ENCODE measurements around the gene SSC5D.
A peak's percentile ranks its signal among the peaks of the same experiment; 100 is the strongest.

SSC5D gene

DNA sequence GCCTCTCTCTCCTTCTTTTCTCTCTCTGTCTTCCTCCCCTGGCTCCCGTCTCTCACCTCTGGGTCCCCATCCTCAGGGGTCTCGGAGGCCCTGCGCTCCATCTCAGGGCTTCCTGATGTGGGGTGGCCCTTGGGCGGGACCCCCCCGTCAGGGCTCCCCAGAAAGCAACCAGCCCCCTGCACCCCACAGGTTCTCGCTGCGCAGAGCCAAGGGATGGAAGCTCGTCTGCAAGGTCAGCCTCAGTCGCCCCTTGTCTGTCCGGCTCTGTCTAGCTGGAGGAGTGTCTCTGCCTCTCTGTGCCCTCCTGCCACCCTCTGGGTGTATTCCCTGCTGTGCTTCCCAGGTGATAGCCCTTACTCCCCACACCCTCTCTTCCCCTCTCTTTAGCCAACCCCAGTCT is 57.2 kb downstream of the SSC5D start, which contains the start of gene SBK3:
SBK3 (minus strand) TSS at position 101 of the 400 bp plus-strand sequence; CDS start at position 101, 0 bp downstream.
- H3K4me3 ChIP-seq (replicated peaks in 1 of 2; ENCODE audit: low read depth in 2 of 2, low read length in 2 of 2) = no peak within 1 kb of the TSS
- TF ChIP-seq, protein P1, sequence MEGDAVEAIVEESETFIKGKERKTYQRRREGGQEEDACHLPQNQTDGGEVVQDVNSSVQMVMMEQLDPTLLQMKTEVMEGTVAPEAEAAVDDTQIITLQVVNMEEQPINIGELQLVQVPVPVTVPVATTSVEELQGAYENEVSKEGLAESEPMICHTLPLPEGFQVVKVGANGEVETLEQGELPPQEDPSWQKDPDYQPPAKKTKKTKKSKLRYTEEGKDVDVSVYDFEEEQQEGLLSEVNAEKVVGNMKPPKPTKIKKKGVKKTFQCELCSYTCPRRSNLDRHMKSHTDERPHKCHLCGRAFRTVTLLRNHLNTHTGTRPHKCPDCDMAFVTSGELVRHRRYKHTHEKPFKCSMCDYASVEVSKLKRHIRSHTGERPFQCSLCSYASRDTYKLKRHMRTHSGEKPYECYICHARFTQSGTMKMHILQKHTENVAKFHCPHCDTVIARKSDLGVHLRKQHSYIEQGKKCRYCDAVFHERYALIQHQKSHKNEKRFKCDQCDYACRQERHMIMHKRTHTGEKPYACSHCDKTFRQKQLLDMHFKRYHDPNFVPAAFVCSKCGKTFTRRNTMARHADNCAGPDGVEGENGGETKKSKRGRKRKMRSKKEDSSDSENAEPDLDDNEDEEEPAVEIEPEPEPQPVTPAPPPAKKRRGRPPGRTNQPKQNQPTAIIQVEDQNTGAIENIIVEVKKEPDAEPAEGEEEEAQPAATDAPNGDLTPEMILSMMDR (IDR thresholded peaks at IDR 0.05; ENCODE audit: low read depth, low read length) = no peak

GRCh38 chr19:55546011-55546410 is 57.8 kb downstream of the SSC5D start:
- no peak overlapping the region for H3K4me3 ChIP-seq (replicated peaks in 1 of 2; ENCODE audit: low read depth in 2 of 2, low read length in 2 of 2)
- TF ChIP-seq, protein P1 (IDR thresholded peaks at IDR 0.05; ENCODE audit: low read depth, low read length) = no peak
- no peak for DNase-seq (ENCODE audit: low read depth in 2 of 2)

More for the DNA sequence above, 57.2 kb downstream of the SSC5D start, which contains the start of gene SBK3:
- no peak for DNase-seq (ENCODE audit: low read depth in 2 of 2)

GRCh38 chr19:55546822-55547614 is 58.8 kb downstream of the SSC5D start:
- TF ChIP-seq, protein P1 (IDR thresholded peaks at IDR 0.05; ENCODE audit: low read depth, low read length) = no peak
- peak; percentile 81 to 87 for DNase-seq (ENCODE audit: low read depth in 2 of 2)

GRCh38 chr19:55549500-55550320 is 61.5 kb downstream of the SSC5D start:
- TF ChIP-seq, protein P1 (IDR thresholded peaks at IDR 0.05; ENCODE audit: low read depth, low read length) = peak; percentile 12
- H3K4me3 ChIP-seq (replicated peaks in 1 of 2; ENCODE audit: low read depth in 2 of 2, low read length in 2 of 2) = peak overlapping the region in 1 of 2 donors; percentile 37
- DNase-seq (ENCODE audit: low read depth in 2 of 2) = peak; percentile 82 to 94

More at GRCh38 chr19:55546822-55547614, 58.8 kb downstream of the SSC5D start:
- no peak overlapping the region for H3K4me3 ChIP-seq (replicated peaks in 1 of 2; ENCODE audit: low read depth in 2 of 2, low read length in 2 of 2)

DNA sequence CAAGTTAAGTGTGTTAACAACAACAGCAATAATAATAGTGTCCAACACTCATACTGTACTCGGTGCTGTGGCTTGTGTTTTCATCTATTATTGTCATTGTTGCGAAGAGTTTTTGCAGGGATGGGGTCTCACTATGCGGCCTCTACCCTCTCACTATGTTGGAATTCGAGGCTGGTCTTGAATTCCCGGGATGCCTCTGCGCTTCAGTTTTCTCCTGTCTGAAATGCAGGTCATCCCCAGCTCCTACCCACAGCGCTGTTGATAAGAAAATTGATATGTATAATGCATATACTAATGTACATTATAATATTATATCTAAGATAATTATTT is 62.0 kb downstream of the SSC5D start:
- no peak overlapping the region for H3K4me3 ChIP-seq (replicated peaks in 1 of 2; ENCODE audit: low read depth in 2 of 2, low read length in 2 of 2)
- peak in 1 of 2 donors; percentile 28 for DNase-seq (ENCODE audit: low read depth in 2 of 2)
- TF ChIP-seq, protein P1 (IDR thresholded peaks at IDR 0.05; ENCODE audit: low read depth, low read length) = no peak

- TF ChIP-seq, protein P1 (IDR thresholded peaks at IDR 0.05; ENCODE audit: low read depth, low read length) = no peak
- no peak for DNase-seq (ENCODE audit: low read depth in 2 of 2)
Measured at GRCh38 chr19:55552206-55552605, 64.0 kb downstream of the SSC5D start.

More at GRCh38 chr19:55552206-55552605, 64.0 kb downstream of the SSC5D start:
- H3K4me3 ChIP-seq (replicated peaks in 1 of 2; ENCODE audit: low read depth in 2 of 2, low read length in 2 of 2) = no peak overlapping the region
